Skeletal muscle cell (primary cell): ENCODE data around the gene ATF6.
A peak's percentile ranks its signal among the peaks of the same experiment; 100 is the strongest.

ENCODE experiments used
- DNase-seq: peaks from one replicate; pipeline ENCODE4 v3.0.0-alpha.2; 2010; ENCODE audit warnings: low read depth
- H3K4me3 ChIP-seq: 2 replicates; pipeline ENCODE4 v1.5.1; 2011; ENCODE audit warnings: low read depth, mild to moderate bottlenecking, control low read depth, low read length, moderate library complexity

ATF6 gene

DNA sequence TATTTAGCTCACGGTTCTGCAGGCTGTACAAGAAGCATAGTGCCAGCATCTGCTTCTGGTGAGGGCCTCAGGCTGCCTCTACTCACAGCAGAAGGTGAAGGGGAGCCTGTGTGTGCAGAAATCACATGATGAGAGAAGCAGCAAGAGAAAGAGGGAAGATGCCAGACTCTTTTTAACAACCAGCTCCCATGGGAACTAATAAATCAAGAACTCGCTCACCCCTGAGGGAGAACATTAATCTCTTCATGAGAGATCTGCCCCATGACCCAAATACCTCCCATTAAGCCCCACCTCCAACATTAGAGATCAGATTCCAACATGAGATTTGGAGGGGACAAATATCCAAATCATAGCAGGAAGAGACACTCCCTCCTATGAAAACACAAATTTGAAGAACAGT lies 183.4 kb downstream of the ATF6 start:
- no peak overlapping the region for H3K4me3 ChIP-seq
- DNase-seq, result no peak

DNA sequence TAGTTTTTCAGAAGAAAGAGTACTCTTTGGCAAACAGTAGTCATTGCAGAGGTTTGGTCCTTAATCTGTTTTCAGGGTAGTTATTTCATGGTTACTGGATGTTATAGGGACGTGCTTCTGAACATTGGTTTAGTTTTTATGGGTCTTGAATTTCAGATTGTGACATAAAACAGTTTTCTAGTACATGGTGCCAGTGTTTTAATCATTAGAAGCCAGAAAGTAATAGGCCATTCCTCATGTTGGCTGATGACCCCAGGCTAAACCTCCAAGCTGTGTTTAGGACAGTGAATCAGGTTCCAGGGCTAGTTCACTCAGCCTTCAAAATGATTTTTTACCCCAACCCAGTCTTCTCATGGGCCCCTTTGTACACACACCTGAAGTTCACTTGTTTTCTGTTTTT lies 184.3 kb downstream of the ATF6 start:
- no peak overlapping the region for H3K4me3 ChIP-seq
- DNase-seq, result no peak

DNA sequence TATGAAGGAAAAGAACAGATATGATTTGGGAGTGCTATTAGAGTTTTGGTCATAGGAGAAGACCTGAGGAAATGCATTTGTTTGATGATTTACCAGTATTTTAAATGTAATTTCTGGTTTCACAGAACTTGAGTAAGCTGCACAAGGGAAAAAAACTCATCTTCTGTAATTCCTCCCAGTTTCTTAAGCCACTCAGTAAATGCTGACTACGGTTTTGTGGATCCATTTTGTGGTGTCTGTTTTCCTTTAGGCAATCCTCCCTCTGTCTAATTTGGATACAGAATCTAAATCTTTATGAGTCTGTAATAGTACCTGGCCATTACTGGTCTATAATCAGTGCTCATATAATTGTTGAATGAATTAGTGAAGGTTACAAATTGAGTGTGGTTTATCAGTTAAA lies 185.5 kb downstream of the ATF6 start:
- no peak for DNase-seq

DNA sequence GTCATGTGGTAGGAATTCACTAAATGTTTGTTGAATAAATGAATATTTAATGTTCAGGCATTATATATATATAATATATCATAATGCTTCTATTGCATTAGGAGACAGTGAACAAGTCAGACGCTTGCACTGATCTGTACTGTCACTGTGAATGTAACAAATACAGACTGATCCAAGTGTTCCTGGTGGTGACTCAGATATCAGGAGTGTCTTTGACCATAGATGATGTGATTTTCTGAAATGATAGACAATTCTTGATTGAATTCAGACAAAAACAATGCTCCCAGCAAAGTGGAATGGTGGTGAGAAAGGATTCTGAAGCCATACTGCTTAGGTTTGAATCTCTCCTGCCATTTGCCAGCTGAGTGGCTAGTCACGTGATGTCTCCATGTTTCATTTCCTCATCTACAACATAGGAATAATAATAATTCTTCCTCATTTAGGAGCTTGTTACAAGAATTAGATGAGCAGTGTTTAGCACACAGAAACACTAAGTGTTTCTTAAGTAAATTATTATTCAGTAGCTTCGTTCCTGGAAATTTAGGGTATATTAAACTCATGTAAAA lies 186.6 kb downstream of the ATF6 start:
- DNase-seq, result no peak
- no peak overlapping the region for H3K4me3 ChIP-seq

More for the DNA sequence above, 185.5 kb downstream of the ATF6 start:
- no peak overlapping the region for H3K4me3 ChIP-seq

DNA sequence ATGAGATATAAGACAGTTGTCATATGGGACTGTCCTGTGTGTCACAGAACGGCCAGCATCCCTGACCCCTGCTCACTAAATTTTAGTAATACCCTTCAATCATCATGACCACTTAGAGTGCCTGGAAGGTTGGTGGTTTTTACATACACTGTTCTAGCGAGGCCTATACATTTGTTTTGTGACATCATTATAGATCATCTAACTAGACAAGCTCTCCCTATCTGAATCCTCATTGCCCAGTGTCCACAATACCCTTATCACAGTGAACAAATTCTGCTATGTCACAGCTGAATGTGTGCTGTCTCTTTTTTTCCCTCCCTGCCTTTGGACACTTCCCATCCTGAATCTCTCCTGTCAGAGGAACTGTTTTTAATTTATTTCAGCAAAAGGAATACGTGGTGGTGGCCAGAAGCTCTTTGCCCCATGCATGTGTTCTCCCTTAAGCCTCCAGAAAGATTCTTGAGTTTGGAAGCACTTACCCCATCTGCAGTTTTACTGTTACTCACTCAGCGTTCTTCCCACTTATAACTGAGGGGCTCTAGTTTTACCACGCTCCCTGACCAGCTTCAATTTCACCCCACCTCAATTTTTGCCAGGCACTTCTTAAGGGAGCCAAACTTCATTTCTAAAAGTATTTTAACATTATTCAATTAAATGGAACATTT lies 187.3 kb downstream of the ATF6 start:
- no peak overlapping the region for H3K4me3 ChIP-seq
- DNase-seq, result no peak

DNA sequence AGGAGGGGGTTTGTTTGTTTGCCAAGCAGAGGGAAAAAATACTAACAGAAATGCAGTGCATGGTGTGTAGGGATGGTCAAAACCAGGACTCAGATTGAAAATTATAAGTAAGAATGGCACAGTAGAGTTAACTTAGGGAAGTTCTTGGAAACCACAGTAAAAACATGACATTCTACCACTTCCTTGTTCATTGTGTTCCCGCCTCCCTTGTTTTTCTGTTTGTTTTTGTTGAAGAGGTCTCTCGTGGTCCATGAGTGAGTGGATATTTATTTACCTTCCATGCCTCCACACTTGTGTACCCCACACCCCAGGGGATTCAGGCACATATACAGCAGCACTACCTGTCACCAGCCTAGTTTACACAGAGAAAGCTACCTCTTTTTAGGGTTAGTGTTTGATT lies 187.9 kb downstream of the ATF6 start:
- DNase-seq, result no peak

DNA sequence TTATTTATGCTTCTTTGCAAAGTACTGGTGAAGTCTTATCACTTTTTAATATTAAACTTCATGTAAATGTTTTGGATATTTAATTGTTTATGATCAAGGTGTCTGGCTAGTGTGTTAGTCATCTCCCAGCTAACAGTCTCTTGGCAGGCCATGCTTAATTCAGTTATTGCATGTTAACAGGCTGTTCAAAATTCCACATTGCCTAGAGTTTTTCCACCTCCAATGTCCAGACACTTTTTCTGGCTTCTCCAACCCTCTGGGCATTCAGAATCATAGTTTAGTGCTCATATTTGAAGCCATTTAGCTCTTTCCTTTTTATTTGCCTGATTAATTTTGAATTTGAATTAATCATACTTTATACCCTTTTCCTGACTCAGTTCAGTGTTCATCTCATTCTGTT lies 188.3 kb downstream of the ATF6 start:
- no peak overlapping the region for H3K4me3 ChIP-seq
- no peak for DNase-seq

More for the DNA sequence above, 187.9 kb downstream of the ATF6 start:
- H3K4me3 ChIP-seq, result no peak overlapping the region

DNA sequence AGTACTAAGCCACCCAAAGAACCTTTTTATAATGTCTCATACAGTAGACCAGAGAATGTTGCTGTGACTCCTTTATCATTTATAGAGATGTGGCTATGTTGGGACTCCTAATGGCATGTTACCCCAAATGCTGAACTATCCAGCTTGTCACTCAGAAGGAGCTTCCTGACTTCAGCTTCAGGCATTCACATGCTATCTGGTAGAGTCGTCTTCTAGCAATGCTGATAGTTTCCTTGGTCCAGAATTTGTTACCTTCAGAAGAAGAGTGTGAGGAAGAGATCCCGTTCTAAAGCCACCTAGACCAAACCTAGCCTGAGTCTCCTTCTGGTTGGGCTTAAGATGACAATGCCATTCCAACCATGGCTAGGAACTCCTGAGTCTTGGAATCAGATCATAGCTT lies 189.5 kb downstream of the ATF6 start:
- H3K4me3 ChIP-seq, result no peak overlapping the region
- no peak for DNase-seq

DNA sequence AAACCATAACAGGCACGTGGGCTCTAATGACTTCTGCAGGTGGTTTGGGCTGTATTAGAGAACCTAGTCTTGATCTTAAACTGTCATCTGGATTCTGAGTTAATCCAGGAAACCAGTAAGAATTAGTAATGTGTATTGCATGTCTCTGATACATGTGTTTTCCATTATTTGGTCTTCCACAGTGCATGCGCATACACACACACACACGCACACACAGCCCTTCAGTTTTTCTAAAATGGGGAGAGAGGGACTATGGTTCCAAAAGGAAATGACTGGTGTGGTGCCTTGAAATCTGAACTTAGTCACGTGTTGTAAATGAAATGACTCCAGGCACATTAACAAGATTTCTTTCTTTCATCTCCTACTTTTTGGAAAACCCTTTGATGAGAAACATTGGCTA lies 190.0 kb downstream of the ATF6 start:
- DNase-seq, result peak; percentile 80

DNA sequence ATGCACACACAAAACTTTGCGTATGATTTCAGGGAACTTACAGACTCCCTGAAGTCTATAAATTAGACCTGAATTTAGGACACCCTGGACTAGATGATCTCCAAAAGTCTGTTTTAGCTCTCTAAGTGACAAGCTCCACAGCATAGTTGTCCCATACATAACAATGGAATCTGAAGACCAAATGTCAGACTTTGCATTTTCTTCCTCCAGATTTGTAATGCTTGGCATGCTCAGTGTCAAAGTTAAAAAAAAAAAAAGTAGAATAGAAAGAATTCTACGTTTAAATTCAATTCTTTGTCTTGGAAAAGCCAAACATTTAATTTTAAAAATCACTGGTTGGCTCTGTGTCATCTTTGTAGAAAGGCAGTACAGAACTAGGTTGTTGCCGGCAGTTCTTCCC lies 190.8 kb downstream of the ATF6 start:
- no peak for DNase-seq

More for the DNA sequence above, 190.0 kb downstream of the ATF6 start:
- no peak overlapping the region for H3K4me3 ChIP-seq

DNA sequence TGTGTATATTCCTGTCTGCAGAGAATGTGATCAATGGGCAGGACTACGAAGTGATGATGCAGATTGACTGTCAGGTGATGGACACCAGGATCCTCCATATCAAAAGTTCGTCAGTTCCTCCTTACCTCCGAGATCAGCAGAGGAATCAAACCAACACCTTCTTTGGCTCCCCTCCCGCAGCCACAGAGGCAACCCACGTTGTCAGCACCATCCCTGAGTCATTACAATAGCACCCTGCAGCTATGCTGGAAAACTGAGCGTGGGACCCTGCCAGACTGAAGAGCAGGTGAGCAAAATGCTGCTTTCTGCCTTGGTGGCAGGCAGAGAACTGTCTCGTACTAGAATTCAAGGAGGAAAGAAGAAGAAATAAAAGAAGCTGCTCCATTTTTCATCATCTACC lies 192.3 kb downstream of the ATF6 start:
- DNase-seq, result no peak
- H3K4me3 ChIP-seq, result no peak overlapping the region

More for the DNA sequence above, 190.8 kb downstream of the ATF6 start:
- H3K4me3 ChIP-seq, result no peak overlapping the region

DNA sequence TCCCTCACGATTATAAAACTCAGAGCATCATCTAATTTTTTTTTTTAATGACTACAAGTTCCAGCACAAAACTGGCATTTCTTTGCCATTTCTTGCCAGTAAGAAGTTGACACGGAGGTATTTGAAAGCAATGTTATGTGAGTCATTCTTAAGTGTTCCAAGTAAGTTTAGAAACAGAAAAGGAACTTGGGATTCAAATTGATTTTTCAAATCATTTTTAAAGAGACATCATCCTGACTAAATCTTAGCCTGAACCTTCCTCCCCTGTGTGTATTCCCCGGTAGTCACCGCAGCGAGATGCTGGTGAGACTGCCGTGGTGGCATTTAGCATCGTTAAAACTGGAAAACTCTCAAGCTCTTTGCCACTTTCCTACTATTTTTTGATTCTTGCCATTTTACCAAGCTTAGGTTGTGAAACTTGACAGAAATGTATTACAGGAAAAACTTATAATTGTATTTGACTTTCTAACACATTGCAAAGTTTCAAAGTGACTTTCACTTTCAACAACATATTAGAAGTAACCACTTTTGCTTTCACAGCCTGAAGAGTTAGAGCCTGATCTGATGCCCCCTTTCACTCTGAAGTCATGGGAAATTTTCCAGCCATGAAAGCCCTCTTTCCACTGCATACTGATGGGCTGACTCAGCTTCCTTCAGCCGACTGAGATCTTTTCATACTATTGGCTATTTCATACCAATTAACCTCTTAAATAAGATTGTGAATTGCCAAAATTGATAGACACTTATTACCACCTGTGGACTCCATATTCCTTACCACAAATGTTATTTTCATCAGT lies 196.2 kb downstream of the ATF6 start:
- peak overlapping the region; percentile 23 for H3K4me3 ChIP-seq
- DNase-seq, result peak; percentile 72

DNA sequence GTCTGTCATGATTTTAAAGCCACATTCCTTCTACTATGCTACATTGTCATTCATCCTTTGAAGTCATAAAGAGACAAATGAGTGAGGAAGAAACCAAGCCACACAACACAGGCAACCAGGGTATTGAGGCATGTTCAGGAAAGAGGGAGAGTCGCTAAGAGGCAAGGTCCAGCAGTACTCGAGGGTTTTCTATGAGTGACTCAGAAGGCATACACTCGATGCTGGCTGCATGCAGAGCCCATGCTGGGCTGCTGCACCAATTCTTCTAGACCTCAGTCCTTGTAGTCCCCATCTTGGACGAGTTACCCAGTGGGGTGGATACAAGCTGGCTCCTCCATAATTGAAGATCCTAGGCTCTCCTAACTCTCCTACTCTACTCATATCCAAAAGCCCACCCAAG lies 199.9 kb downstream of the ATF6 start:
- no peak overlapping the region for H3K4me3 ChIP-seq
- no peak for DNase-seq

DNA sequence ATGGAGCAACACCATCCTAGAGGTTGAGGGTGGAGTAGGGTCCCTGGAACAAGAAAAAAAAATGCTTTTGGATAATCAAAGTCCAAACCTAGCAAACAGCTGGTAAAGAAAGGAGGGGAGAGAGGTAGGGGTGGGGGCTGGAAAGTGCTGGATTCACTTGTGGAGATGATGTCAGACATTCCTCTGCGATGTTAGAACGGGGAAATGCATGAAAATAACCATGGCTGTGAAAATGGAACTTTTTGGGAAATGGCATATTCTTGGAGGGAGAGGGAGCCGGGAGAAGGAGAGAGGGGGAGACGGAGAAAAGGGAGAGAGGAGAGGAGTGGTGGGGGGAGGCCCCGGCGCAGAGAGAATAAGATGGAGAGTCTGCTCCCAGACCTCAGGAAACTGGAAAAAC lies 203.9 kb downstream of the ATF6 start:
- no peak overlapping the region for H3K4me3 ChIP-seq
- no peak for DNase-seq

DNA sequence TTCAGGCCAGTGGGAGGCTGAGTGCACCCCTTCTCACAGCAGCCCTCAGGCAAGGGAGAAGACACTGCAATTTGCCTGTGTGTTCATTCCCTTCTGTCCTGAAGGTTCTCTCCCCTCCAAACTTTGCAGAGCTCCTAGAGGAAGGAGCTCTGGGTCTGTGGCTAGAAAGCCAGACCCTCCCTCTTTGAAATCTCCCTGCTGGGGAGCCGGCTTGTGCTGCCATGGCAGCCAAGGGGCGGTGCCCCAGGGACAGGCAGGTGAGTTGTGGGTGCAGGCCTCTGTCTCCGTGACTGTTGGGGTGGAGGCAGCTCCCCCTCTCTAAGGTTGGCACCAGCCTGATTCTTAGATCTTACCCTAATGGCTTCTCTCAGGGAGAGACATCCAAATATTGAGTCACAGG lies 204.5 kb downstream of the ATF6 start:
- no peak for DNase-seq
- no peak overlapping the region for H3K4me3 ChIP-seq

DNA sequence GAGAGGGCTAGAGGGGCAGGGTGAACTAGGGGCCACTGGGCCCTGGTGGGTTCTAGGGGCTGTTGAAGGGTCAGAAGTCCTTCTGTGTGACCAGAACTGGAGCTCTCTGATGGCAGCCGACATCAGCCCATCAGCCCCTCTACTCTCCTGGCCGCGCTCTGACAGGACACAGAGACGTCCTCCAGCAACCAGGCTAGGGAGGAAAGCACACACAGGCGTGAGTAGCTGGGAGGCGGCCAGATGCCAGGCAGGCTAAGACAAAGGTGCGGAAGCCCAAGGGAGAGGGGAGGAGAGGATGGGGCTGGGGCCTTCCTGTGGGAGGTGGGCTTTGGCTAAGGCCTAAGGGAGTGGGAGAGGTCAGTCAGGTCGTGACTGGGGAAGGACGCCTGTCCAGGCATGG lies 206.7 kb downstream of the ATF6 start:
- no peak for DNase-seq
- no peak overlapping the region for H3K4me3 ChIP-seq

DNA sequence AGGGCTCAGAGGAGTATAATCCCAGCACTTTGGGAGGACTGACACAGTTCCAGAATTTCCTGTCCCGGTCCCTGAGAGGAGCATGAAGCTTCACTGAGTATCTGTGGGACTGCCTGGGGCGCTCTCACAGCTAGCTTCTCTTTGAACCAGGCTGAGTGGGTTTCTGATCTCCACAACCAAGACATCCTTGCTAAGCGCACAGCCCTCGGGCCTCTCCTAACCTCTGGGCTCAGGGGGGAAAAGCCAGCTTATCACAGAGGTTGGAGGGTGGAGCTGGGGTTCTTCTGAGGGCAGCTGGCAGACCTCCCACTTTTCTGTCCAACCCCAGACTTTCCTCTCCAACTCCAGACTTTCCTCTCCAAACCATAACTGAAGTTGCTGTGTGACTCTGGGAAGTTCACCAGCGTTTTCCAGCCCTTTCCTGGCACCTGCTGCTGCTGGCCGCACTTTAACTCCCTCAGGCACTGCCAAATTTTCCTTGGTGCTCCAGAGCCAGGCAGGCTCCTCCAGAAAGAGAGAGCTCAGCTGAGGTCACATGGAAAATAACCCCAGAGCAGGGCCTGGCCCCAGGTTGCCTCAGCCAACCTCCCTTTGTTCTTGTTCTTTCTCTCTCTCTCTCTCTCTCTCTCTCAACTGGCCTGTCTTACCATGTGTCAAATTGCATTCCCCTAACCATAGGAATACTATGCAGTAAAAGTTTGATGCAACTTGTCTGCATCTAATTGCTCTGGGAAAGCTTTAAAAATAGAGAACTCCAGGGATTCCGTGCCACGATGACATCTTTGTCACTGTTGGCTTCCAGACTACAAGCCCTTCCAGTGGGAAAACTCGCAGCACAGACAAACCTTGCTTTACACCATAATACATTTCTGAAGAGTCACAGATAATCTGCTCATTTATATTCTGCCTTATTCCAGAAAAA lies 208.1 kb downstream of the ATF6 start:
- H3K4me3 ChIP-seq, result no peak overlapping the region
- DNase-seq, result no peak

DNA sequence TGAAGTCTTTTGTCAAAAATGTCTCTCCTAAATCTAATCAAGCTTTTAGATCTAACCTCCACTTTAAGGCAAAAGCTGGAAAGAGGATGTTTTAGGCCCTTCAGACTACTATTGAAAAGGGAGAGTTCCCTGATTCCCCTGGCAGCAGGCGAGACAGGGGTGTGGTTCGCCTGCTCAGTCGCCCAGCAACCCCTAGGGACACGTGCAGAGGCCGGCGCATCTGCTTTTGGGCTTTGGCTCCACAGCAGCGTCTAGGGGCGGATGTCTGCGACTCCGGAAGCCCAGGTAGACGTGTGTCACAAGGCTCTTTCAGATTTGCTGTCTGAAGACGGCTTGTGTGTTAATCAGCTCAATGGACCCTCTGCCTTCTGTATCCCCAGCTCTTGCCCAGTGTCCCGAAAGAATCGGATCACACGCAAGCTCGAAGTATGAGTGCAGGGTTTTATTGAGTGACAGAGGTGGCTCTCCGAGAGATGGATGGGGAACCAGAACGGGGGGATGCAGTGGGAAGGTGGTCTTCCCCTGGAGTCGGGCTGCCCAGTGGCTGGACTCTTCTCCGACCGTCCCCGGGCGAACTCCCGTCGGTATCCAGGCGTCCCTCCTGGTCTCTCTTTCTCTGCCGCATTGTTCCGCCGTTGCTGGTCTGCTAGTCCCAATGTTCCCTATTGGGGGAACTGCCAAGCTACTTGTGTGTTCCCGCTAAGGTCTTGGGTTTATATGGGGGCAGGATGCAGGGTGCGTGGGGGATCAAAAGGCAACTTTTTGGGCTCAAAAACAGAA lies 212.1 kb downstream of the ATF6 start:
- H3K4me3 ChIP-seq, result no peak overlapping the region
- no peak for DNase-seq

DNA sequence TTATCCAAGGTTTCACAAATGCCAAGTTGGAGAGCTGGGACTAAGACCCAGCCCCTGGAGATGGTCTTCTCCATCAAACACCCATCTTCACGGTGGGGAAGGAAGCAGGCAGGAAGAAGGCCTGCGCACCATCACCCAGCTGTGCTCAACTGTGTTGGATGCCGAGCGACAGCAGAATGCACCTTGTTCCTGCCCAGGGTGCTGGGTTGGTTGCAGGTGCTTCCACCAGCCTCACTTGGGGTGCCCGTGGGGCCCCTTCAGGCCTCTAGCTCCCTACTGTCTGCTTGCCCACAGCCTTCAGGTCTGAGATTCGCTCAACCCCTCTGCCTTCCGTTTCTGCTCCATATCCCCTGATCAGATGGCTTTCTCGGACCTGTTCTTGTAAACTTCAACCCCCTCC lies 215.0 kb downstream of the ATF6 start:
- no peak overlapping the region for H3K4me3 ChIP-seq
- no peak for DNase-seq
